ENCODE data around the gene STX3.
"Not testable (repeated sequence)": the region's sequence is repeated elsewhere in the genome, so short reads cannot be mapped to it uniquely, and the experiment has no call there.

STX3 gene

DNA sequence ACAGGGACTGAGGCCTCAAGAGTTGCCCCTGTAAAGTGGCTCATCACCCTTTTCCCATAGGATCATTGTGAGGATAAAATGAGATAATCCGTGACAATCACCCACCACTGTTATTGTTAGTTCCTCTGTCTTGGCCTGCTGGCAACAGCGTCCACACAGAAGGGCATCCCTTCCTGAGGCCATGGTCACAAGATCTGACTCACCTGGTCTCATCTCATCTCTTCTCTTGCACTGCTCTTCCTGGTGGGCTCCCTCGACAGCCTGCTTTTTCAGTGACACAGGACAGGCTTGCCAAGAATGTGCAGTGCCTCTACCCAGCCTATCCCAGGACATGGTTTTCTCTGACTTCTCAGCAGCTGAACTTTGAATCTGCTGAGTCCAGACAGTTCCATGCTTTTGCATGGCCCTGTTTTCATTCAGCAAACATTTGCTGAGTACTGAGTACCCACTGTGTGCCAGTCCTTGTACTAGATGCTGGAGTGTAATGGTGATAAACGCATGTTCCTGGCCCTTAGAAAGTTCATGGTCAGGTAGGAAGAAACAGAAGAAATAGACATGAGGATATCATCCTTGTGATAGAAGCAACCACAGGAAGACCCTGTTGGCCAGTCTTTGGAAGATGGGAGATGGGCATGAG lies 3.3 kb downstream of the STX3 start:
- DNase-seq (ENCODE audit: low read depth in 2 of 2) = no peak

GRCh38 chr11:59759900-59760299 lies 4.7 kb downstream of the STX3 start:
- DNase-seq (ENCODE audit: low read depth in 2 of 2) = no peak

GRCh38 chr11:59760771-59761170 lies 5.6 kb downstream of the STX3 start:
- no peak for DNase-seq (ENCODE audit: low read depth in 2 of 2)

GRCh38 chr11:59761993-59762392 lies 6.8 kb downstream of the STX3 start:
- DNase-seq (ENCODE audit: low read depth in 2 of 2) = no peak

- no peak for DNase-seq (ENCODE audit: low read depth in 2 of 2)
Measured at GRCh38 chr11:59765068-59765735, 10.0 kb downstream of the STX3 start.

- DNase-seq (ENCODE audit: low read depth in 2 of 2) = no peak
Measured at GRCh38 chr11:59766542-59767224, 11.5 kb downstream of the STX3 start.

DNA sequence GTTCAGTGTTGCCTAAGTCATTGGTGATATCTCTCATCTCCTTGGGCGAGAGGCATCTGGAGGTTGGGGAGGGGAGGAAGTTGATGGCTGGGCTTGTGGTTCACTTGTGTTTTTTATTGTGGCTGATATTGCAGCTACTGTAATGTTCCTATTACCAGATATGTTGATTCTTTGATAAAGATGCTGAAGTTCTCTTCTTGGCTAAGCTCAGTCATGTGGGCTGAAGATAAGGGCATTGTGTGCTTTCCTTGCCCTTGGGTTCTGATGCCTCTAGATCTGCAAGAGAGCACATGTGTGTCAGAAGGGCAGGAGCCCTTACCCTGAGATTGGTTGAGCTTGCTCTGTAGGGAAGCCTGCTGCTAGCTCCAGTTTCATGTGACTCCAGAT lies 12.0 kb downstream of the STX3 start:
- DNase-seq (ENCODE audit: low read depth in 2 of 2) = no peak

- DNase-seq (ENCODE audit: low read depth in 2 of 2) = no peak
Measured at GRCh38 chr11:59769111-59769510, 13.9 kb downstream of the STX3 start.

DNA sequence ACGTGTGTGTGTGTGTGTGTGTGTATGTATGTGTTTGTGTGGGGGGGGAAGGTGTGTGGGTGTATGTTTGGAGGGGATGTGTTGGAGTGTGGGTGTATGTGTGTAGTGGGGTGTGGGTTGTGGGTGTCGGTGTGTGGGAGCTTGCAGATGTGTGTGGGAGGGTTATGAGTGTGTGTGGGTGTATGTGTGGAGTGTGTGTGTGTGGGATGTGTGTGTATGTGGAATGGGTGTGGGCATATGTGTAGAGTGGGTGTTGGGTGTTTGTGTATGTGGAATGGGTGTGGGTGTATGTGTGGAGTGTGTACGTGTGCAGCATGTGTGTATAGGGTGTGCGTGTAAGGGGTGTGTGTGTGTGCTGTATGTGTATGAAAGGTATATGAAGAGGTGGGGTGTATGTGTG lies 14.7 kb downstream of the STX3 start:
- no peak for DNase-seq (ENCODE audit: low read depth in 2 of 2)

DNA sequence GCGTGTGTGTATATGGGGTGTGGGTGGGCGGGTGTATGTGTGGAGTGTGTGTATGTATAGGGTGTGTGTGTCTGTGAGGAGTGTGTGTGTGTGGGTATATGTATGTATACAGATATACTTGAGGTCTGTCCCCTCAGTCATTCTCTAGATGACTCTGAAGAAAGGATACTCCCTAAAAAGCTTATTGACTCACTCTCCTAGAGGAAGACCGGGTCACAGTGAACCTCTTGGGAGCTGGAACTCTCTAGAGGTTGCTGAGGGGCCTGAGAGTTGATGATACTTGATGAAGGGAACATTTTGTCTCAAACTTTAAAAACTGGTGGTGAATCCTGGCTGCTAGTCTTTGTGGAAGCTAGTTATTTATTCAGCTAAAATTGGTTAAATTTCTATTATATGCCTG lies 15.1 kb downstream of the STX3 start:
- DNase-seq (ENCODE audit: low read depth in 2 of 2) = no peak

DNA sequence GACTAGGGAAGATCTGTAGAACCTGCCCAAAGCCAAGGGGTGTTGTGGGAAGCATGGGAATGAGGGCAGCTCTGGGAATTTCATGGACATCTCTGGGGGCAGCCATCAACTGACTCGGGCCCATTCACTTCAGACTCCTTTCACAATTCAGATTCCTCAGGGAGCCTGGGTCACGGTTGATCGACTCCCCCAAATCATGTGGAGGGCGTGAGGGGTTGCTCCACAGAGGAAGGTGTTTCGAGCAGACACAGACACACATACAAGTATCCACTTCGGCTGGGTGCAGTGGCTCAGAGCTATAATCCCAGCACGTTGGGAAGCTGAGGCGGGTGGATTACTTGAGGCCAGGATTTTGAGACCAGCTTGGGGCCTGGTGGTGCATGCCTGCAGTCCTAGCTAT lies 15.7 kb downstream of the STX3 start:
- no peak for DNase-seq (ENCODE audit: low read depth in 2 of 2)

DNA sequence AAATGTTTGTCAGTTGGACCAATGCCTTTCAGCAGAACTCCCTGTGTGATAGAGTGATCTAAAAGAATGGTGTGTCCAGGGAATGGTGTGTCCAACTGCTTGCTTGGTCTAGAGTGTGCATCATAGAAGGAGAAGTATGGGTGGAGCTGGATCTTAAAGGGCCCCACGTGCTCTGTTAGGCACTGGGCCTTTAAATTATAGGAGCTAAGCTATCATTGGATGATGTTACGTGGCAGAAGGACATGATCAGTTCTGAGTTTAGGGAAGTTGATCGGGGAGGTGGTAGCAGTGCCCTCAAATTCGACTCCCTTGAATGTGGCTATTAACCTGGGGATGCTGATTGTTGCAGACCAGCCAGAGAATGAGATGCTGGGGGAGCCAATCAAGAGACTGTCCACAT lies 16.4 kb downstream of the STX3 start:
- DNase-seq (ENCODE audit: low read depth in 2 of 2) = no peak

- DNase-seq (ENCODE audit: low read depth in 2 of 2) = no peak
Measured at GRCh38 chr11:59773083-59773440, 17.9 kb downstream of the STX3 start.

- no peak for DNase-seq (ENCODE audit: low read depth in 2 of 2)
Measured at GRCh38 chr11:59776210-59777066, 21.3 kb downstream of the STX3 start.

DNA sequence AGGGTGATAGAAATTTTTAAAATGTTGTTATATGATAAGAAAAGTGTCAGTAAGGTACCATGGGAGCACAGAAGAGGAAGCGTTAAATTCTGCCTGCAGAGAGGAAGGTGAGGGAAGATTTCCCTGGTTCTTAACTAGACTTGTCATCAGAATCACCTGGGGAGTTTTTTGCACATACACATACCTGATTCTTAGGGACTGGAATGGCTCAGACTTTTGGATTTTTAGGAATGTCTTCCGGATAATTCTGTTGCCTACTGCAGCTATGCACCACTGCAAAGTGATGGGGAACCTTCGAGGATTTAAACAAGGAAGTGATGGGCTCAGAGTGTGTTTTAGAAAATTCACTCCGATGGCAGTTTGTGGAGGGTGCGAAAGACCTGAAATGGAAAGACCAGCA lies 21.9 kb downstream of the STX3 start:
- no peak for DNase-seq (ENCODE audit: low read depth in 2 of 2)

GRCh38 chr11:59778122-59778521 lies 22.9 kb downstream of the STX3 start:
- DNase-seq (ENCODE audit: low read depth in 2 of 2) = no peak

DNA sequence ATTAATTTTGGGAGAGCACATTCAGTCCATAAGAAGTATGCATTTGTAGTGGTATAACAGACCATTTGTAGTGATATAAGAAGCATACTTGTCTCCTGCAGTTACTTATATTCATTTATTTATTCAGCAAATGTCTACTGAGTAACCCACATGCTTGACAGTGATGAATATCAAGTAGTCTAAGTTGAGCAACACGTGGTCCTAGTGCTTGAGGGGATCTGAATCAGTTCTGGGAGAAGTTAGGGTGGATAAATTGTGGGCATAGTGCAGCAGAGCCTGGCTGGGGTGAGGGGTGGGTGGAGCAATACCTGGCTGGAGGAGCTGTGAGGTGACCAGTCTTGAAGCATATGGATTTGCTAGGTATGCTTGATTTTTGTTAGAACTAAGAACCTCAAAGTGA lies 24.3 kb downstream of the STX3 start:
- no peak for DNase-seq (ENCODE audit: low read depth in 2 of 2)

- DNase-seq (ENCODE audit: low read depth in 2 of 2) = no peak
Measured at GRCh38 chr11:59782080-59782479, 26.9 kb downstream of the STX3 start.

GRCh38 chr11:59783632-59784090 lies 28.5 kb downstream of the STX3 start:
- DNase-seq (ENCODE audit: low read depth in 2 of 2) = no peak

GRCh38 chr11:59784441-59784840 lies 29.3 kb downstream of the STX3 start:
- not testable (repeated sequence) for DNase-seq (ENCODE audit: low read depth in 2 of 2)

DNA sequence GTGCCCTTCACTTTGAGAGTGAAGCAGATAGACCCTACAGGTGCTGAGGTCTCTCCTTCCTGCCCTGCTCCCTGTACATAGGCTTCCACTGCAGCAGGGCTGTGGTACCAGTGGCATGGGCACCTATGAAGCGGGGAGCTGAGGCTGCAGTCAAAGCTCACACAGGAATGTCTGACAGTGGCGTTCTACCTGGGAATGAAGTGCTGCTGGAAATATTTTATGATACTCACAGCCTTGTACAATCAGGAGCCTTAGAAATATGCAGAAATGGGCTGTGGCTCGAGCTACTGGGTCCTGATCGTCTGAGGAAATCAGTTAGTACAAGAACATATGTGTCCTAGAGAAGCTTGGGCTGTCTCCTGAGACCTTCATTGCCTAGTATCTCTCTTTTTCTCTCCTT lies 30.6 kb downstream of the STX3 start:
- no peak for DNase-seq (ENCODE audit: low read depth in 2 of 2)

GRCh38 chr11:59787255-59787588 lies 32.0 kb downstream of the STX3 start:
- DNase-seq (ENCODE audit: low read depth in 2 of 2) = no peak

Data from stimulated activated CD8-positive, alpha-beta memory T cell treated with anti-CD3 and anti-CD28 coated beads, Interleukin-15, amount 100 ng/mL, for 4 hours (primary cell).